Upper lobe of left lung (tissue), 4 donors: ENCODE results near the gene VASP.

Source experiments
- CTCF ChIP-seq, 6 experiments: fragments of 450-650 bp in 4 of 6; fragments of 200-600 bp in 2 of 6; sonication (generic) in 2 of 6; IDR thresholded peaks; one replicate each; pipeline ENCODE4 v1.5.1; 2016 to 2019; ENCODE audit warnings: antibody characterized with exemption in 6 of 6
- EP300 ChIP-seq, 4 donors: sonication (generic); formaldehyde crosslinking; IDR thresholded peaks; one replicate each; pipeline ENCODE4 v1.5.1; 2017; ENCODE audit warnings: antibody characterized with exemption in 4 of 4, control low read depth in 2 of 4
- POLR2A ChIP-seq, 4 donors: fragments of 450-650 bp; IDR thresholded peaks; one replicate each; pipeline ENCODE4 v1.5.1; 2016 to 2017; ENCODE audit warnings: antibody characterized with exemption in 4 of 4, mild to moderate bottlenecking in 2 of 4

GRCh38 chr19:45492137-45492626 is 15.1 kb upstream of the VASP start:
- TF ChIP-seq CTCF (IDR thresholded peaks at IDR 0.05) (no peak), POLR2A (IDR thresholded peaks at IDR 0.05) (no peak), EP300 (IDR thresholded peaks at IDR 0.05) (no peak)
